Neural cell (in vitro differentiated cells): Measurements from ENCODE around the gene PPP1R11.

Experiments
- CTCF ChIP-seq: fragments of 450-650 bp; IDR thresholded peaks from 2 replicates; pipeline ENCODE4 v1.5.1; 2014; ENCODE audit warnings: antibody characterized with exemption, mild to moderate bottlenecking, moderate library complexity; ENCODE audit not compliant: poor library complexity, severe bottlenecking
- EP300 ChIP-seq: fragments of 450-650 bp; conservative IDR thresholded peaks from 2 replicates; pipeline ENCODE4 v1.6.1; 2014; ENCODE audit warnings: antibody characterized with exemption, mild to moderate bottlenecking, moderate library complexity; ENCODE audit not compliant: poor library complexity, severe bottlenecking
- EZH2 ChIP-seq: fragments of 200-600, 300-800 bp; shearing (Covaris generic), sonication (generic); IDR thresholded peaks from 2 replicates; pipeline ENCODE4 v1.6.1; 2014; ENCODE audit warnings: antibody characterized with exemption, low read length, borderline replicate concordance, mild to moderate bottlenecking; ENCODE audit not compliant: insufficient read depth, poor library complexity, severe bottlenecking
- MXI1 ChIP-seq: fragments of 450-650 bp; conservative IDR thresholded peaks from 2 replicates; pipeline ENCODE4 v1.6.1; 2014; ENCODE audit warnings: antibody characterized with exemption, mild to moderate bottlenecking; ENCODE audit not compliant: poor library complexity, severe bottlenecking
- POLR2AphosphoS5 ChIP-seq: IDR thresholded peaks from 2 replicates; pipeline ENCODE4 v1.6.1; 2012
- REST ChIP-seq: IDR thresholded peaks from 2 replicates; pipeline ENCODE4 v1.6.1; 2012; ENCODE audit warnings: borderline replicate concordance
- SMC3 ChIP-seq: fragments of 450-650 bp; conservative IDR thresholded peaks from 2 replicates; pipeline ENCODE4 v1.6.1; 2014; ENCODE audit warnings: antibody characterized with exemption, mild to moderate bottlenecking, moderate library complexity; ENCODE audit not compliant: poor library complexity
- TAF1 ChIP-seq: IDR thresholded peaks from 2 replicates; pipeline ENCODE4 v1.6.1; 2012; ENCODE audit warnings: low read depth

- no peak for TF ChIP-seq CTCF
- TF ChIP-seq MXI1: no peak
- no peak for TF ChIP-seq REST
- no peak for TF ChIP-seq TAF1
- no peak for TF ChIP-seq POLR2AphosphoS5
- no peak for TF ChIP-seq SMC3
- TF ChIP-seq EP300: no peak
- no peak for TF ChIP-seq EZH2
These were observed 29.8 kb downstream of the PPP1R11 start for GRCh38 chr6:30096829-30097228.
